HG02852 (cell line): Measurements from ENCODE around the gene MTURN.

Experiments
- ATAC-seq: cut with Tn5 transposase; IDR thresholded peaks from one replicate; pipeline ENCODE4 v1.9.1; 2021; ENCODE audit warnings: mild to moderate bottlenecking, moderate library complexity; ENCODE audit not compliant: unreplicated experiment

The MTURN gene

GRCh38 chr7:30135301-30136116, 723 bp downstream of the MTURN start:
- peak; percentile 33 for ATAC-seq

GRCh38 chr7:30136117-30136731, 1.4 kb downstream of the MTURN start:
- ATAC-seq: no peak

DNA sequence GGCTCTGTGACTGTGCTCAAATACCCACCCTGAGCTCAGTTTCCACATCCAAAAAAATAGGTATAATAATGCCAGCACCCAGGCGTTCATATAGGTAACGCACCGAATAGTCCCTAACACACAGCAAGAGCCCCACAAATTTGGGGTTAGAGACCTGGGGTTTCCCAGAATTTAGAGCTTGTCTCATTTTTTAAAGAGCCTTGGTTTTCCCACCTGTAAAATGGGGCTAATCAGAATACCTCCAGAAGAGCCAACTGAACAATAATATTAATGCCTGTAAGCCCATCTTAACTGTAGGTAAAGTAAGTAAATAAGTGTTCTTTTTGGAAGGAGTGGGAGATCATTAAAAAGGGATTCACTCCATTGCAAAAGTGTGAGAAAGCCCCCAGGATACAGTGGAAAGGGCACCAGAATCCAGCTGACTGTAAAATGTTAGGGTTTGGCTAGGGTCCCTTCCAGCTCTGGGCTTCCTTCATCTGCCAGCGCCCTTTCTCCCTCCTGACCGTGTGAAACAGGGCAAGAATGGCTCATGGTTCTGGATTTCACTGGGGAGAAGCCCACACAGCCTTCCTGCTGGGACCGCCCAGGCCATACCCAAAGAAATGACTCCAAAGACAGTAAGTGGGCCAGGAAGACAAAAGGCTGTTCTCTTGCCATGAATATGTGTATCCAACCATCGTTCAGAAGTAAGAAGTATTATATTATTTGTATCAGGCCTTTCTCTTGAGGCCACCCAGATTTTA, 2.1 kb downstream of the MTURN start:
- ATAC-seq: no peak

DNA sequence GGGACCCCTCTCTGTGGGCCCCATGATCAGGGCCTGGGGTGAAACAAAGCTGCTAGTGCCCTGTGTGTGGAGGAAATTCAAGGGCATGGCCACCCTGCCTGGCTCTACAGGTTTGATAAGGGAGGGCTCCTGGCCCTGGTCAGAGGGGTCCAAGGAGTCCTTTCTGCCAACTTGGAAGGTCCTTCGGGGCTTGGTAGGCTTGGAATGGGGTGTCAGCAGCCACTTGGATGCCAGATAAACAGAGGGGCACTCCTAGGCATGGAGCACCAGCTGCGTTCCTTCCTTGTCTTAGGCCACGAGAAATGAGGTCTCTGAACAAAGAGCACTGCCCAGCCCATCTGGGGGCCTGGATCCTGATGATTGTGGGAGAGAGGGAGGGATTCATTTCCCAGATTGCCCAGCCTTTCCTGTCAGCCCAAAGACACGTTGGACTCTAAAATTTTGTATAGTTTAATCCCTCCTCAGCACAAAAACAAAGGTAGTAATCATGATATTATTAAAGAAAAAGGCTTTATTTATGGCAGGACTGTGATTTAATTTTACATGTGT, 5.1 kb downstream of the MTURN start:
- no peak for ATAC-seq

DNA sequence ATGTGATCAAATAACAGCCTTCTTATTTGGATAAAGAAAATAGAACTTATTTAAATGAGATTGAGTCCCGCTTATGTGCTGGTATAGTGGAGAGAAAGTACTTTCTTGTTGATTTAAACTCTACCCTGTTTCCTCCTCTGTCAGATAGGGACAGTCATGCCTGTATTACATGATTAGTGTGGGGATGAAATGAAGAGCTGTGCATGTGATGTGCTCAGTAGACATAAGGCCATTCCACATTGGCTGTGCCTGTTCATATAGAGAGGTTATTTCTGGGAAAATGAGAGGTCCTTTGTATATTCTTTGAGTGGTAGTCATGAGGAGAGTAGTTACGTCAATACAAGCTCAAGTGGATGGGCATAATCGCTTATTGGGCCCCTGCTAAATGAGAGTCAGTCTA, 5.7 kb downstream of the MTURN start:
- no peak for ATAC-seq

DNA sequence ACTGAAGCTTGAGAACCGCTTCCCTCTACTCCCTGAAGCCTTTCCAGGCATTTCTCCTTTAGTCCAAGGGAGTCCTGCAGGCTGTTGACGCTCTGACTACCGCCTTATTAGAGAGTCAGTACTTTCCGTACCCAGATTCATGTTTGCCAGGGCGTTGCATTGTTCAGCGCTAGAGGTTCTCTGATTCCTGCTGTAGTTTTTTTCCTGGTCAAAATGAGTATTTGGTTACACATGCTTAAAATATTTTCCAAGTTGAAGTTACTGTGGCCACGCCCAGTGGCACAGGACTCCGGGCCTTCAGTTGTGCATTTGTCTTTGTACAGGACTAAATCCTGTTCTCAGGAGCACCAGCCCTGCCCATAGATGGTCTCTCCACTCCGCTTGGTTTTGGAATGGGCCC, 7.9 kb downstream of the MTURN start:
- no peak for ATAC-seq

GRCh38 chr7:30143748-30144251, 9.0 kb downstream of the MTURN start:
- ATAC-seq: no peak

DNA sequence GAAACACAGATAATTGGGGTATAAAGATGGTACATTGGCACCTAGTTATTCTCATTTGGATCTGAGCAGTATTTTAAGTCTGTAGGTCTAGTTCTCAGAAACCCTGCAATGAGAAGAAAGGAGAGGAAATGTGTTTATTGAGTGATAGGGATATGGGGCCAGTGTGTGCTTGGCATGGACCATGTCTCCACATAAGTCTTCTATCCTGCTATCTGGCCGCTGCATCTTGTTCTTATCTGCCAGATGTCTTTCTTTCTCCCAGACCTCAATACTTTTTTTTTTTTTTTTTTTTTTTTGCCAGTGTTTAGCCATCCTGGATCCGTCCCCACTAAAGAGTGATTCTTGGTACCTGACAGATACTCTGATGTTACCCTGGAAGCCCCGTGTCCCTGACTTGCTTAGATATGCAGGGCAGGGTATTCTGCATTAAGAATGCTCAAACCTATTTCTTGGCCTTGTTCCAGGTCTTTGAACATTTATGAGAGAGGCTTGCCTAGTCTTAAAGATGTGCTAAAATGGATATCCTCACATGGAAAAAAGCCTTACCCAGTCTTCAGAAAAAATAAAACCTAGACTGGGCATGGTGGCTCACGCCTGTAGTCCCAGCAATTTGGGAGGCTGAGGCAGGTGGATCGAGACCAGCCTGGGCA, 10.0 kb downstream of the MTURN start:
- ATAC-seq: no peak

GRCh38 chr7:30145426-30145970, 10.7 kb downstream of the MTURN start:
- no peak for ATAC-seq

DNA sequence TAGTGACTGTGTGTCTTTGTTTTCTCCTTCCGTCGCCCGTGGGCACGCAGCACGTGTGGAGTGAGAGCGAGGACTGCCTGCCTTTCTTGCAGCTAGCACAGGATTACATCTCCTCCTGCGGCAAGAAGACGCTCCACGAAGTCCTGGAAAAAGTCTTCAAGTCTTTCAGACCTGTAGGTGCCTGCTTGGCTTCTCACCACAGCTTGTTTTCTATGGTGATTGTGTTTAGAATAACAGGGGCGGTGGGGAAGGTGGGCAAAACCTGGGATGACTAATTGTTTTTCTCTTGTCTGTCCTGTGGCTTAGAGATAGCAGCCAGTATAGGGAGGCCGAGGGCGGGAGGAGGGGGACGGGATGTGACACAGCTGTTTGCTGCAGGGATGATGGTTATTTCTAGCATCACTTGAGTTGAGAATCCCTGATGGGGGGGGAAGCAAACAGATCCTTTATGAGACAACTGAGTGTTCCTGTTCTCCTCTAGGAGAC, 11.4 kb downstream of the MTURN start:
- ATAC-seq: no peak

- no peak for ATAC-seq
These were observed 12.4 kb downstream of the MTURN start for GRCh38 chr7:30147223-30147622.

DNA sequence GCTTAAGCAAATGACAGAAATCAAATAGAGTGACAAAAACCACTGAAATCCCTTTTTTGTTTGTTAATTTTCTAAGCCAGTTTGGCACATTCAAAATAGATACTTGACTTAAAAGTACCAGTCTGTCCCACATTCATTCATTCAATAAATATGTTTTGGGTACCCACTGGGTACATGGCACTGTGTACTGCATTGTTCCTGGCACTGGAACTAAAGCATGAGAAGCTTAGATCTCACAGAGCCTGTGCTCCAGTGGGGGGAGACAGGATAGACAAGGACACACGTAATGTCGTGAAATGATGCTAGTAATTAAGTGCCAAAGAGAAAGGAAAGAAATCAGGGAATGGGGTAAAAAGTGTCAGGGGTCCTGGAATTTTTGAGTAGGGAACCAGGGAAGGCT, 13.0 kb downstream of the MTURN start:
- ATAC-seq: no peak

GRCh38 chr7:30148426-30148825, 13.6 kb downstream of the MTURN start:
- no peak for ATAC-seq

DNA sequence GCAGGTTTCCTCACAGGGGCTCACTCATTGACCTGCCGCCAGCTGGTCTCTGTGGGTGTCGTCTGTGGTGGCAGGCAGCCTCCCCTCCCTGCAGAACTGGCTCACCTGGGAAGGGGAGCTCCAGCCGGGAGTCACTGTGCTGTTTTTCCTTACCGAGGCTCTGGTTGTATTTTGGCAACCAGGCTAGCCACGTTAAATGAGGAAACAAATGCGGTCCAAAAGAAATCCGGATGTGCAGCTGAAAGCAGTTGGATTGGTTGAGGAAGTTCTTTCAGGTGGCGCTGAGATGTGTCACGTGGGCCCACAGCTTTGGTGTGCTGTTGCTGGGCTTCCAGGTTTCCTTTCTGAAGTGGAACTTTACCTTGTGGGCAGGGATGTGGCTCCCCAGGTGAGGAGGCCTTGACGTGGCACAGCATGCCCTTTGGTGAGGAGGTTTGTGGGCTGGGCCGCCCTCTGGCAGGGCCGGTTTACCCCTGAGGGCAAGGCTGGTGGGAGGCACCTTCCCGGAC, 14.2 kb downstream of the MTURN start:
- no peak for ATAC-seq

GRCh38 chr7:30149640-30150272, 15.0 kb downstream of the MTURN start:
- no peak for ATAC-seq

DNA sequence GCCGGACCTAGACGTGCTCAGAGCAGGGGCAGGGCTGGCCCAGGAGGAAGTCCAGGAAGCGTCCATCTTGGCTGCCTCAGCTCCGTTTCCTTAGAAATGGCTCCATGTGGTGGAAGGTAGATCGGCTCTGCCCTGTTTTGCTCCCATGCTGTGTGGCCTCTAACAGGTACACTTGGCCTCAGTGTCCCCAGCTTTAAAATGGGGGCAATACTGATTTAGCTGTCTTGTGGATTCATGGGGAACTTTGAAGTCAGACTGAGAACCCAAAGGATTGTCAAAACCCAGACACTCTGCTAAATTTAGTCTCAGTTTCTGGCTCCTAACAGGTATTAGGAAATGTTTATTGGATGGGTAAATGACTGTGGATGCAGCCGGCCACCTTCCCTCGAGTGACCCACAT, 15.9 kb downstream of the MTURN start:
- ATAC-seq: no peak

DNA sequence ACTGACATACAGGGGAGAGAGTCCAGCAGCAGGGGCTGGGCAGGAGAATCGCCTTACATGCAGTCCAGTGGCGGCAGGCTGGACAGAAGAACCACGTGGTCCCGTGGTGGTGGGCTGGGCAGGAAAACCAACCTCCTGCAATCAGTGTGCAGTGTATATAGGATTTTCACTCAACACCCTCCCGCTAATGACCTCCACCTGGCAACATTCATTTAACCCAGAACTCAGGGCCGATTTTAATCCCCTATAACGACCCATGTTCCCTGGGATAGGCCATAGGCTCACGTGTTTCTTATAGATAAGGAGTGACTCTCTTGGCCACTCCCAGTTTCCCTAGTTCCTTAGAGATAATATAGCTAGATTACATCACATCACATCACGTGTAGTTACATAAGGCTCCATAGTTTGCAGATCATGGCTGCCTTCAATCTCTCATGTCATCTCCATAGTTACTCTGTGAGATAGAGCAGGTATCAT, 19.4 kb downstream of the MTURN start:
- ATAC-seq: no peak

GRCh38 chr7:30155481-30155880, 20.7 kb downstream of the MTURN start:
- no peak for ATAC-seq

- ATAC-seq: no peak
These were observed 22.4 kb downstream of the MTURN start for GRCh38 chr7:30157204-30157603.

DNA sequence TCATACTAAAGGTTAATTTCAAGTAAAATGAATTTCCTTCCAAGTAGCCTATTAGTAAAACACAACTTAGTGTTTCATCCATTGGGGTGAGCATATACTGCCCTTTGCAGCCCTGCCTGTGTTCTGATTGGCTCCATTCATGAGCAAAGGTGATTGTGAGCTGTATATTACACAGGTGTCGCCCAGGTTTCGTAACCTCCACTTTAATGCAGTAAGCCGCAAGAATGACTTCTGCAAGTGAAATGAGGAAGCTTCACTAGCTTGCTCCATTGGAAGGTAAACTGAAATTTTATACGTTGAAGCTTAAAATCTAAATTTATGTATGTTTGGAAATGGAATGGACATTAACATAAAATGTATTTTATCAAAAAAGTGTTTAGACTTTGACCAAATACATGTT, 24.4 kb downstream of the MTURN start:
- ATAC-seq: no peak
